ENCODE results near the gene PGAP6.
"Not testable (repeated sequence)": the region's sequence is repeated elsewhere in the genome, so short reads cannot be mapped to it uniquely, and the experiment has no call there.

PGAP6 gene

DNA sequence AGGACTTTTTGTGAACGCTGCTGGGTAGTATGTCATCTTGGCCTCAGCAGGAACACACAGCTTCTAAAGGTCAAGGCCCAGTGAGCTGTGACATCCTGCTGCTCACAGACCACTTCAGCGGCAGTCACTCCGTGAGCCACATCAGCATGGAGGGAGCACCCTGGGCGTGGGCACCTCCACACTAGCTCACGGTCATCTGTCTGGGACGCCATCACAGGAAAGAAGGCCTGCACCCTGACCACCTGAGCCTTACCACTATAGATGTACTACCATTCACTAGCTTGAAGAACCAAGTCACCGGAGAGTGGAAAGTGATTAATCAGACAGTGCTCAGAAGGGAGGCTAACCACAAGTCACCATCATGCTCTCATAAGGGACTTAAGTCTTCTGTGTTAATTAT is 32.6 kb downstream of the PGAP6 start:
- DNase-seq: no peak

DNA sequence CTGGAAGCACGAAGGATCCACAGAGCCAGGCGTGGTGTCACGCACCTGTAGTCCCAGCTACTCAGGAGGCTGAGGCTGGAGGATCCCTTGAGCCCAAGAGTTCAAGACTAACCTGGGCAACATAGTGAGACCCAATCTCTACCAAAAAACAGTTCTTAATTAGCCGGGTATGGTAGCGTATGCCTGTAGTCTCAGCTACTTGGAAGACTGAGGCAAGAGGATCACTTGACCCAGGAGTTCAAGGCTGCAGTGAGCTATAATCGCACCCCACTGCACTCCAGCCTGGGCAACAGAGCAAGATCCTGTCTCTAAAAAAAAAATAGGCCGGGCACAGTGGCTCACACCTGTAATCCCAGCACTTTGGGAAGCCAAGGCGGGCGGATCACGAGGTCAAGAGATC is 33.3 kb downstream of the PGAP6 start:
- DNase-seq: not testable (repeated sequence)

DNA sequence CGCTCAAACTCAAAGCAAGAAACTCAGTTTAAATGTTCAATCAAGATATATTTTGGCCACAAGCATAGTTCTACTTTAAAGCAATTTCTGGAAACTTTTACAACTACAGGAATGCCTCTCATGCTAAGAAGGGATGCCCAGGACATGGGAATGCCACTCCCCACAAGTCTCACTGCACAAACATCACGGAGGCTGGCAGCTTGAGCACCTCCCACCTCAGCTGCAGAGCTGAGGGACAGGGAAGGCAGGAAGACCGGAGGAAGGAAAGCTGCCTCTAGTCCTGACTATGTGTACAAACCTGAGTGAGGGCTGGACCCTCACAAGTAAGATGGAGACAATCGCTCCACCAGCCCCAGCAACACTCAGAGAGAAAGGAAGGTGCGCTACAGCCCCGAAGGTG is 34.6 kb downstream of the PGAP6 start:
- no peak for DNase-seq

DNA sequence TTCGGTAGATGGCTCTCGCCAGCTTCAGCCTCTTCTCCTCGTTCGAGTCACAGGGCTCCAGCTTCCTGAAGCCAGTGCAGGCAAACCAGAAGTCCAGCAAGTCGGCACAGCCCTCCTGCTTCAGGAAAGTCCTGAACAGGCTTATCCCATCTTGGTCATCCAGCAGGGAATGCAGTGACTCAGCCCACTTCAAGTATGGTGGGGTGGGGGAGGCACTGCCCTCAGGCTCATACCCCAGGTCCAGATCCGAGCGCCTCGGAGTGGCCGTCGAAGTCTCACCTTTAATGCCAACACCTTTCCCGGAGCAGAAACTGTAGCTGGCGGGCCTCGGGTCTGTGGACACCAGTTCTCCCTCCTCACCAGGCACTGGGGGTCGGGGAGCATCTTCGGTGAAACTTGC is 35.2 kb downstream of the PGAP6 start:
- no peak for DNase-seq

DNA sequence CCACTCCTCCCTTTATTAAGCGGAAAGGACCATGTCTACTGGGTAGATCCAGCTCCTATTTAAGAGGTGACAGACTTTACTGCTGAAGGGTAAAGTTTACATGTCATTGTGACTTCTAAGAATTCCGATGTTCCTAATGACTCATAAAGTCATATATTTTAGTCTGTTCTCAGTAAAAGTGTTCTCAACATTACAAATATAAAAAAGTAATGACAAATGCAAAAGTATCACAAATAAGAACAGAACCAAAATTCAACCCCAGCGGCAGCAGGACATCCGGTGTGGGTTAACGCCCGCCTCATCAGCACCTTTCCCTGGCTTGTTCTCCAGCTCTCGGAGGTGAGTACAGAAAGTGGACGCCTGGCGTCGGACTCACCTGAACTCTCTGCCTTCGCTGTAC is 36.0 kb downstream of the PGAP6 start:
- no peak for DNase-seq

DNA sequence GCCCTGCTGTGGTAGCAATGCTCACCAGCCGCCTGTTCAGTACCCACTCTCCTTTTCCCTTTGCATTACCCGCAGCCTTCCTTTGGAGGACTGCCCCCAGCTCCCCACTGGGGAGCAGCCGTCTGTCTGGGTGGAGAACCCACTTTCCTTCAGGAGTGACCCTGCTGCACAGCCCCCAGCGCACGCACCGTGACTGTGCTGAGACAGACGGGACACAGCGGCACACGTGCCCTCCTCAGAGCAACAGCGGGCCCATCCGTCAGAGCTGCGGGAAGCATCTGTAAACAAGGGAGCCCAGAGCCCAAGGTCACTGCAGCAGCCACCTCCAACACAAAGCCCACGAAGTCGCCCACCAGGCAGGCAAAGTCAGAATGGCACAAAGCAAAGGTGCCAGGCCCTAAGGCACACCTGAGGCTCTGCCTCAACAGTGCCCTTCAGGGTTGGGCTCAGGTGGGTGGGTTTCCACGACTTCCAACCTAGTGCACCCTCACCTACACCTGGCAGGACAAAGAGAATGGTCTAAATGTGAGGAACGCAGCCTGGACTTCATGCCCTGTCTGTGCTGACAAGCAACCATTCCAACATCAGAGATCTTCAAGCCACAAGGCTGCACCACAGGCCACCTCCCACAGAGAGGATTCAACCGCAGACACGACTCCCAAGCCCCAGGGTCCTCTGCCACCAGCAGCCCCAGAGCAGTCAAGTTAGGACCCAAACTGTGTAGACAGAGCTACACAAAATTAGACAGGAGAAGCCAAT is 39.1 kb downstream of the PGAP6 start:
- DNase-seq: no peak

DNA sequence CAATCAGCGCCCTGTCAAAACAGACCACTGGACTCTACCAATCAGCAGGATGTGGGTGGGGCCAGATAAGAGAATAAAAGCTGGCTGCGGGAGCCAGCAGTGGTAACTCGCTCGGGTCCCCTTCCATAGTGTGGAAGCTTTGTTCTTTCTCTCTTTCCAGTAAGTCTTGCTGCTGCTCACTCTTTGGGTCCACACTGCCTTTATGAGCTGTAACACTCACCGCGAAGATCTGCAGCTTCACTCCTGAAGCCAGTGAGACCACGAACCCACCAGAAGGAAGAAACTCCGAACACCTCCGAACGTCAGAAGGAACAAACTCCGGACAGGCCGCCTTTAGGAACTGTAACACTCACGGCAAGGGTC is 39.8 kb downstream of the PGAP6 start:
- DNase-seq: not testable (repeated sequence)

DNA sequence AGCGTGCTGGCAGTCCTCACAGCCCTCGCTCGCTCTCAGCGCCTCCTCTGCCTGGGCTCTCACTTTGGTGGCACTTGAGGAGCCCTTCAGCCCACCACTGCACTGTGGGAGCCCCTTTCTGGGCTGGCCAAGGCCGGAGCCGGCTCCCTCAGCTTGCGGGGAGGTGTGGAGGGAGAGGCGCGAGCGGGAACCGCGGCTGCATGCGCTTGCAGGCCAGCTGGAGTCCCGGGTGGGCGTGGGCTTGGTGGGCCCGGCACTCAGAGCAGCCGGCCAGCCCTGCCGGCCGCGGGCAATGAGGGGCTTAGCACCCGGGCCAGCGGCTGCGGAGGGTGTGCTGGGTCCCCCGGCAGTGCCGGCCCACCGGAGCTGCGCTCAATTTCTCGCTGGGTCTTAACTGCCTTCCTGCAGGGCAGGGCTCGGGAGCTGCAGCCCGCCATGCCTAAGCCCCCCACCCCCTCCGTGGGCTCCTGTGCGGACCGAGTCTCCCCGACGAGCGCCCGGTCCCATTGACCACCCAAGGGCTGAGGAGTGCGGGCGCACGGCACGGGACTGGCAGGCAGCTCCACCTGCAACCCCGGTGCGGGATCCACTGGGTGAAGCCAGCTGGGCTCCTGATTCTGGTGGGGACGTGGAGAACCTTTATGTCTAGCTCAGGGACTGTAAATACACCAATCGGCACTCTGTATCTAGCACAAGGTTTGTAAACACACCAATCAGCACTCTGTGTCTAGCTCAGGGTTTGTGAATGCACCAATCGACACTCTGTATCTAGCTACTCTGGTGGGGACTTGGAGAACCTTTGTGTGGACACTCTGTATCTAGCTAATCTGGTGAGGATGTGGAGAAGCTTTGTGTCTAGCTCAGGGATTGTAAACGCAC is 40.4 kb downstream of the PGAP6 start:
- not testable (repeated sequence) for DNase-seq

DNA sequence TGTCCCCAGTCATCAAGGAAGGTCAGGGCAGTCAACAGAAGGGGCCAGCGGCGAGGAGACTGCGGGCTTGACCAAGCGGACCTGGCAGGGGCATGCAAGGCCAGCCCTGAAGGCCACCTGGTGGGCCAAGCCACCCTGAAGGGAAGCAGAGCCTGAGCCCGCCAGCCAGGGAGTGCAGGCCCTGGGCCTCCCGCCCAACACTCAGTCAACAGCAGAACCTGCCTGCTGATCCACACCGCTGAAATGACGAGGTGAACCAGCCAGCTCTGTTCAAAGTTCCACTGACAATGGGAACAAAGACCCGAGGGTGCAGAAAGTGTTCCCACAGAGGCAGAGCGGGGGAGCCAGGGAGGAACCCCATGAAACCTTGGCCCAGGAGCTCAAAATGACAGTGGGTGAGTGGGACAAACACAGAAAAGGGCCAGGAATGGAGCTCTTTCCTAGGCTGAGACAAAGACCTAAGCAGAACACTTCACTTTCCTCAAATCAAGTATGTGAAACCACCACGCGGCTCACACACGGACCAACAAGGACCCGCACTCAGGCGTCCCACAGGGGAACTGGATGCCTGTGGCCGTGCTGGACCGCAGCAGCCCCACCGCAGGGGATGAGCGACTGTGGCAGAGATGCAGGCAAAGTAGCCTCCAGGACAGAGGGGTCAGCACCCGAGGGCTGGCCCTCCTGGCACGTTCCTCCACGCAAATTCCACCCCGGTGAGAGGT is 41.2 kb downstream of the PGAP6 start:
- DNase-seq: no peak

DNA sequence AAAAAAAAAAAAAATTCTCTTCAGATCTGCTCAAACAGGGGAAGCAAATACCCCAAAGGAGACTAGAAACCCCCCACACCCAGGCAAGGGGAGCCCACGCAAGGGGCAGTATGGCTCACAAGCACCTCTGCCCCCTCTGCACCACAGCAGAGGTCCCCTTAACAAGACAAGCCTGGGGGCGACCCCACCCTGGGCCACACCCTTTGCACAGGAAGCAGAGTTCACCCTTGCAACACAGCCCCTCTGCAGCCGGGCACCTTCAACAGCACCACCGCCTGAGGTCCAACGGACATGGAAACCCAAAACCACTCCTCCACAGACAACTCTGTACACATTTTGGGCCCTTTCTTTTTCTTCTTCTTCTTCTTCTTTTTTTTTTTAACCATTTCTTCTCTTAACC is 42.1 kb downstream of the PGAP6 start:
- DNase-seq: no peak

DNA sequence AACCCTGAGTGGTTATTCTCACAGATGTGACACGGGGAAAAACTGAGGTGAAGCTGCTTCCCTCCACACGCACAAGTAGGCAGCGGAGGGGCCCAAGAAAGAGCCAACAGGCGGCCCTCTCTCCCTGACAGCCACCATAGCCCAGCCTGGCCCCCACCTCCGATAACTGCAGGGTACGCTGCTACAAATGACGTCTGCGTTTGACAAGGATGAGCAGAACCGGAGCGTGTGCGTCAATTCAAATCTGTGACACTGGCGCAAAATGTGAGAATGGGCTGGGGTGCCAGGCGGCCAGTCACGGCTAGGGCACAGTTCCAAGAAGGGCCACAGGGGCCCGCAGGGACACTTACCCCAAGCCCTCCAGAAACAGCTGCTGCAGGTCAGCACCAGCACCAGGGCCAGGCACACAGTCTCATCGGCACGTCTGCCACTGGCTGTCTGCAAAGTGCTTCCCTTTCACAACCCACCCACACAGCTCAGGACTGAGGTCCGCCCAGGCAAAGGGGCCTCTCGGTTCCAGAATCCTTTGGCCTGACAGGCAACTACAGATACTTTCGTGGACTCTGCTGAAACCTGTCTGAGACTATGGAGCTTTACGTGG is 43.7 kb downstream of the PGAP6 start:
- no peak for DNase-seq

DNA sequence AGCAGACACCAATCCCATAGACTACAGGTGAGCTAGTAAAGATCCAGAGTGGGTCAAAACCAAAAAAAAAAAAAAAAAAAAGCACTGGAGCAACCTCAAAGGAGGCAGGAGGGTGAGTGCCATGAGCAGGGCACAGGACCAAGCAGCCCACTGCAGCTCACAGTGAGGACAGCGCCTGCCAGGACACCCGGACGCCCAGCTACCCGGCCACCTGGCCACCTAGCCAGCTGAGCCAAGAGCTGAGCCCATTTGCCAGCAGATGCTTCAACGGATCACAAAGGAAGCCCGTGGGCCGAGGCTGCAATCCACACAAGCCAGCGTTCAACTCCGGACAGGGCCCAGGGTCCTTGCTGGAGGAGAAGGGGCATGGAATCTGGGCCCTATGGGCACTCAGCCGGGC is 44.3 kb downstream of the PGAP6 start:
- DNase-seq: no peak

DNA sequence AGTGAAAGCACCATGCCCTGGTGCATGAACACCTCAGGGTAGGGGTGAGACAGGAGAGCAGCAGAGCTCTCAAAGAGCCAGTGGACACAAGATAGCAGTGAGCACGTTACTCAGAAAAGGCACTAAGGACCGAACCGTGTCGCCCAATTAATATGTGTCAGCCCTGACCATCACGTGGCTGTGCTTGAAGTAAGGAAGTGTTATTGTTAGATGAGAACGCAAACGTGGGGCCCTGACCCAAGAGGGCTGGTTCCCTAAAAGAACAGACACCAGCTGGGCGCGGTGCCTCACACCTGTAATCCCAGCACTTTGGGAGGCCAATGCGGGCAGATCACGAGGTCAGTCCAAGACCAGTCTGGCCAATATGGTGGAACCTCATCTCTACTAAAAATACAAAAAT is 45.5 kb downstream of the PGAP6 start:
- DNase-seq: no peak

DNA sequence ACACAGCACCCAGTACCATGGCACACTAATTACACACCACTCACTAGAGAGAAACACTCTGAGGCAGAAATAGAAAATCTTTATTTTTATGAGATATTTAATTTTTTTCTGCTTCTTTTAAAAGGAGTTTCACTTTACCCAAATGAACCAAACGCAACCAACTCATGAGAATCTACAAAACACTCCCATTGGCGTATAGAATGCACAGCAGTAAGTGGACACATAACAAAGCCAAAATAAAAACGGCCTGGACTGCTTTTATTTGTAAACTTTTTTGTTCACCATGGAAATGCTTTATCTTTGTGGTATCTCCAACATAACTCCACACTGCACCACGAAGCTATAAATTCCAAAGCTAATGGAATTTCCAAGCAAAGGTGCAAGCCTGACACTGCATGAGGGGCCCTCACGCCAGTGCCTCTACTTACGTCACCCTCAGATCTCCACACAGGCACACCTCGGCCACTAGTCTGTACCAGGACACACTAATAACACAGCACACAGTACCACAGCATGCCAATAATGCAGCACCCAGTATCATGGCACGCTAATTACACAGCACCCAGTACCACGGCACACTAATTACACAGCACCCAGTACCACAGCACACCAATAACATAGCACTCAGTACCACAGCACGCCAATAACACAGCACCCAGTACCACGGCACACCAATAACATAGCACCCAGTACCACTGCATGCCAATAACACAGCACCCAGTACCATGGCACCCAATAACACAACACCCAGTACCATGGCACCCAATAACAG is 46.7 kb downstream of the PGAP6 start:
- DNase-seq: not testable (repeated sequence)

DNA sequence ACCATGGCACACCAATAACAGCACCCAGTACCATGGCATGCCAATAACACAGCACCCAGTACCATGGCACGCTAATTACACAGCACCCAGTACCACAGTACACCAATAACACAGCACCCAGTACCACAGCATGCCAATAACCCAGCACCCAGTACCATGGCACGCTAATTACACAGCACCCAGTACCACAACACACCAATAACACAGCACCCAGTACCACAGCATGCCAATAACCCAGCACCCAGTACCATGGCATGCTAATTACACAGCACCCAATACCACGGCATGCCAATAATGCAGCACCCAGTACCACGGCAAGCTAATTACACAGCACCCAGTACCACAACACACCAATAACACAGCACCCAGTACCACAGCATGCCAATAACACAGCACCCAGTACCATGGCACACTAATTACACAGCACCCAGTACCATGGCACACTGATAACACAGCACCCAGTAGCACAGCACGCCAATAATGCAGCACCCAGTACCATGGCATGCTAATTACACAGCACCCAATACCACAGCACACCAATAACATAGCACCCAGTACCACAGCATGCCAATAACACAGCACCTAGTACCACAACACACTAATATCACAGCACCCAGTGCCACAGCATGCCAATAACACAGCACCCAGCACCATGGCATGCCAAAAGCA is 47.5 kb downstream of the PGAP6 start:
- DNase-seq: not testable (repeated sequence)

DNA sequence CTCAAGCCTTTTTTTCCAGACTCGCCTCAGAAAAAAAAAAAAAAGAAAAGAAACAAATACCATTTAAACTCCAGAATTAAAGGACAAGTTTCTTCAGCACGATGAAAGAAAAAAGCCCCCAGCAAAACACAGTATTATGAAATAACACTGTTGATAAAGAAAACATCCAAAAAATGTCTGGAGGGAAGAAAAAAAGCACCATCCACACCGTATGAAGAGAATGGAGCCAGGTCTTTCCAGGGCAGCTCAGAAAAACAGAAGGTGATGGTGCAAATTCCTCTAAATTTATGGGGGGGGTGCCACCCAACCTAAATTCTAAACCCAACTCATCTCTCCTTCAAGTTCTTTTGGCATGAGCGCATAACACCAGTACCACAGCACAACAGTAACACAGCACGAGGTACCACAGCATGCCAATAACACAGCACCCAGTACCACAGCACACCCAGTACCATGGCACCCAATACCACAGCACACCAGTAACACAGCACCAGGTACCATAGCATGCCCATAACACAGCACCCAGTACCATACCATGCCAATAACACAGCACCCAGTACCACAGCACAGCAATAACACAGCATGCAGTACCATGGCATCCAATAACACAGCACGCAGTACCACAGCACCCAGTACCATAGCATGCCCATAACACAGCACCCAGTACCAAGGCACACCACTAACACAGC is 48.2 kb downstream of the PGAP6 start:
- DNase-seq: no peak

DNA sequence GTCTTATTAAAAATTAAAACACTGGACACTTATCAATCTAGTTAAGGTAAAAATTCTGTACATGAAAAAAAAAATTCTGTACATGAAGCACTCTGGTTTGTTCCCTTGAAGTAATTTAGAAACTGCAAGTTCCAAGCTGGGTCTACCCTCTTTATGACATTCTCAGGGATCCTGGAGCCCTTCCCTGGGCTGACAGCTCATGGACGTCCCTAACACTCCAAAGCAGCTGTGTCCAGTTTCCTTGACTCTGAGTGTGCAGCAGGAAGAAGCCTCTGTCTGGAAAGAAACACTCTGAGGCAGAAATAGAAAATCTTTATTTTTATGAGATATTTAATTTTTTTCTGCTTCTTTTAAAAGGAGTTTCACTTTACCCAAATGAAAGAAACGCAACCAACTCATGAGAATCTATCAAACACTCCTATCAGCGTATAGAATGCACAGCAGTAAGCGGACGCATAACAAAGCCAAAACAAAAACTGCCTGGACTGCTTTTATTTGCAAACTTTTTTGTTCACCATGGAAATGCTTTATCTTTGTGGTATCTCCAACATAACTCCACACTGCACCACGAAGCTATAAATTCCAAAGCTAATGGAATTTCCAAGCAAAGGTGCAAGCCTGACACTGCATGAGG is 50.5 kb downstream of the PGAP6 start:
- not testable (repeated sequence) for DNase-seq

DNA sequence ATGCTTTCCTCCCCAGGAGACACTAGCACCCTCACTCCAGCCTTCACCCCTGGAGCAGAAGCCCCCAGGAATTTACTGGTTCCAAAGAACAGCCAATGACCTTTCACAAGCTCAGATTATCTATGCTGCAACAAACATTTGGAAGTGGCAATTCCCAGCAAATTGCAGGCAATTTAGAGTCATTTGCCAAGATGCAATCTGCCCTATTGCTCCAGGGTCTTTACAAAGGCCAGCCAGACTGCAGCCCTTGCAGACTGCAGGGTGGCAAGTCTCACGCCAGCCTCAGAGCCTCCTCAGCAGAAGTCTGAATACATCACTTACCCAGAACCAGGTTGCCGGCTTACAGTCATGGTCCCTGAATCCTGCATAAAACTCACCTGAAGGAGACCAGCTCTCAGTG is 51.0 kb downstream of the PGAP6 start:
- no peak for DNase-seq

DNA sequence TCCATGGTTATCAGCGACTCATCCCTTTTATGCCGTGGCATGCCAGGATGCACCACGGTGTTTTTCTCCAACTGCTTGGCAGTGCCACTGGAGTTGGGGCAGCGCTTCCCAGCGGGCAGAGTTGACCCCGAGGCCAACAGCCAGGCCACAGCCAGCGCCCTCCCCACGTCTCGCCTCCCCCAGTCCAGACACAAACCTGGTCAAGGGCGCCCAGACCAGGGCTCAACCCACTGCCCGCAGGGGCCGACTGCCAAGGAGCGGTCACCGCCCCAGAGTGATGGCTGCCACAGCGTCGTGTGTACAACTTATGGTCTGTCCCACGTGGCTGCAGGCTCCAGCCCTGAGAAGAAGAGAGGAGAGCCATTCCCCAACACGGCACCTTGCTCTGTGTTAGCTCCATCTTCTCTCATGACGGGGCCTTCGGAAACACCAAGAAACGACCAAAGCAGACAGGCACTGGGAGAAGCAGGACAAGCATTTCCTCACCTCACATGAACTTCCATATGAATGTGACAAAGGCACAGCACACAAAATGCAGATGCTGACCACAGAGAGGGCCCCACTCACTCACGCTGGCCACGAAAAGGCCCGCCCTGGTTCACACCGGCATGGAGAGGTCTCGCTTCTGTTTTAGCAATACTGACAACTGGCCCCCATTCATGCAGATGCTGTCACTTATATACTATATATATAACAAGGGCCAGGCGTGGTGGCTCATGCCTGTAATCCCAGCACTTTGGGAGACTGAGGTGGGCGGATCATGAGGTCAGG is 56.2 kb downstream of the PGAP6 start:
- no peak for DNase-seq
